Mesenchymal stem cell (in vitro differentiated cells and primary cell): Measurements from ENCODE around the gene IGFBP5.
A peak's percentile ranks its signal among the peaks of the same experiment; 100 is the strongest.

Experiments
- DNase-seq: peaks from one replicate; pipeline ENCODE4 v3.0.0-alpha.2; 2013
- H2AFZ ChIP-seq: one replicate; pipeline ENCODE4 v1.6.1; 2013; ENCODE audit warnings: low read depth, mild to moderate bottlenecking, control low read depth, inconsistent platforms, low read length, moderate library complexity
- H2AK5ac ChIP-seq: 2 replicates; pipeline ENCODE4 v1.6.1; 2013; ENCODE audit warnings: low read length, moderate library complexity, mild to moderate bottlenecking, inconsistent platforms; ENCODE audit not compliant: severe bottlenecking
- H2BK120ac ChIP-seq: one replicate; pipeline ENCODE4 v1.6.1; 2013; ENCODE audit warnings: low read depth, mild to moderate bottlenecking, inconsistent platforms, low read length, moderate library complexity
- H2BK12ac ChIP-seq, 2 experiments: one replicate each; pipeline ENCODE4 v1.6.1; 2013; ENCODE audit warnings: inconsistent platforms in 2 of 2, low read length in 2 of 2, mild to moderate bottlenecking in 2 of 2, moderate library complexity in 2 of 2, control low read depth in 1 of 2
- H2BK15ac ChIP-seq: one replicate; pipeline ENCODE4 v1.6.1; 2013; ENCODE audit warnings: mild to moderate bottlenecking, low read depth, inconsistent platforms; ENCODE audit not compliant: poor library complexity, severe bottlenecking
- H2BK5ac ChIP-seq: 2 replicates; pipeline ENCODE4 v1.6.1; 2013; ENCODE audit warnings: low read depth, mild to moderate bottlenecking, low read length, control low read depth, inconsistent platforms; ENCODE audit not compliant: poor library complexity, severe bottlenecking
- H3K14ac ChIP-seq, 2 experiments: one replicate each; pipeline ENCODE4 v1.6.1; 2013; ENCODE audit warnings: inconsistent platforms in 2 of 2, low read length in 2 of 2, control low read depth in 1 of 2, mild to moderate bottlenecking in 1 of 2, moderate library complexity in 1 of 2
- H3K18ac ChIP-seq, 2 experiments: one replicate each; pipeline ENCODE4 v1.6.1; 2013; ENCODE audit warnings: inconsistent platforms in 2 of 2, low read length in 2 of 2, control low read depth in 1 of 2, low read depth in 1 of 2, mild to moderate bottlenecking in 1 of 2
- H3K23ac ChIP-seq, 2 experiments: one replicate each; pipeline ENCODE4 v1.6.1; 2013; ENCODE audit warnings: inconsistent platforms in 2 of 2, low read length in 2 of 2, mild to moderate bottlenecking in 2 of 2, moderate library complexity in 2 of 2, control low read depth in 1 of 2
- H3K27ac ChIP-seq: 2 replicates; pipeline ENCODE4 v1.5.1; 2013; ENCODE audit warnings: mild to moderate bottlenecking, moderate library complexity, low read length, control low read depth, inconsistent platforms; ENCODE audit not compliant: poor library complexity, severe bottlenecking
- H3K27me3 ChIP-seq, 2 experiments: 2 replicates each; pipeline versions ENCODE4 v1.6.1 to v1.7.0; 2013; ENCODE audit warnings: low read length in 2 of 2, mild to moderate bottlenecking in 2 of 2, moderate library complexity in 2 of 2, control low read depth in 1 of 2, inconsistent platforms in 1 of 2; ENCODE audit not compliant: control insufficient read depth in 1 of 2, insufficient read depth in 1 of 2
- H3K36me3 ChIP-seq, 2 experiments: 2 replicates each; pipeline versions ENCODE4 v1.6.1 to v1.7.0; 2013; ENCODE audit warnings: low read length in 2 of 2, control low read depth in 1 of 2, inconsistent platforms in 1 of 2, low read depth in 1 of 2, mild to moderate bottlenecking in 1 of 2; ENCODE audit not compliant: insufficient read depth in 2 of 2, control insufficient read depth in 1 of 2
- H3K4ac ChIP-seq, 2 experiments: one replicate each; pipeline ENCODE4 v1.6.1; 2013; ENCODE audit warnings: inconsistent platforms in 2 of 2, low read length in 2 of 2, mild to moderate bottlenecking in 2 of 2, moderate library complexity in 2 of 2, control low read depth in 1 of 2, low read depth in 1 of 2
- H3K4me1 ChIP-seq: 2 replicates; pipeline ENCODE4 v1.6.1; 2013; ENCODE audit warnings: low read depth, low read length, control low read depth; ENCODE audit not compliant: control insufficient read depth, insufficient read depth
- H3K4me2 ChIP-seq: 2 replicates; pipeline ENCODE4 v1.6.1; 2013; ENCODE audit warnings: low read length, mild to moderate bottlenecking, inconsistent platforms; ENCODE audit not compliant: poor library complexity, severe bottlenecking
- H3K4me3 ChIP-seq, 2 experiments: 2 replicates each; pipeline versions ENCODE4 v1.5.1 to v1.7.0; 2013; ENCODE audit warnings: low read length in 2 of 2, mild to moderate bottlenecking in 2 of 2, control low read depth in 1 of 2, low read depth in 1 of 2; ENCODE audit not compliant: insufficient read depth in 1 of 2
- H3K79me1 ChIP-seq: replicated peaks from 2 replicates; pipeline ENCODE4 v1.6.1; 2013; ENCODE audit warnings: mild to moderate bottlenecking, control low read depth, low read length, inconsistent platforms; ENCODE audit not compliant: poor library complexity, severe bottlenecking
- H3K9ac ChIP-seq: 2 replicates; pipeline ENCODE4 v1.7.0; 2013; ENCODE audit warnings: mild to moderate bottlenecking, low read length, moderate library complexity
- H3K9me3 ChIP-seq: 2 replicates; pipeline ENCODE4 v1.7.0; 2013; ENCODE audit warnings: mild to moderate bottlenecking, low read length; ENCODE audit not compliant: control insufficient read depth
- H4K8ac ChIP-seq: one replicate; pipeline ENCODE4 v1.6.1; 2013; ENCODE audit warnings: inconsistent platforms, mild to moderate bottlenecking, low read length, moderate library complexity
- H4K91ac ChIP-seq: one replicate; pipeline ENCODE4 v1.6.1; 2013; ENCODE audit warnings: mild to moderate bottlenecking, low read length, inconsistent platforms
- WGBS: methylation state at CpG from one replicate; pipeline ENCODE4 v1.1.7; 2013; ENCODE audit warnings: mixed read lengths; 5-methylcytosine and 5-hydroxymethylcytosine counted together

IGFBP5 gene

DNA sequence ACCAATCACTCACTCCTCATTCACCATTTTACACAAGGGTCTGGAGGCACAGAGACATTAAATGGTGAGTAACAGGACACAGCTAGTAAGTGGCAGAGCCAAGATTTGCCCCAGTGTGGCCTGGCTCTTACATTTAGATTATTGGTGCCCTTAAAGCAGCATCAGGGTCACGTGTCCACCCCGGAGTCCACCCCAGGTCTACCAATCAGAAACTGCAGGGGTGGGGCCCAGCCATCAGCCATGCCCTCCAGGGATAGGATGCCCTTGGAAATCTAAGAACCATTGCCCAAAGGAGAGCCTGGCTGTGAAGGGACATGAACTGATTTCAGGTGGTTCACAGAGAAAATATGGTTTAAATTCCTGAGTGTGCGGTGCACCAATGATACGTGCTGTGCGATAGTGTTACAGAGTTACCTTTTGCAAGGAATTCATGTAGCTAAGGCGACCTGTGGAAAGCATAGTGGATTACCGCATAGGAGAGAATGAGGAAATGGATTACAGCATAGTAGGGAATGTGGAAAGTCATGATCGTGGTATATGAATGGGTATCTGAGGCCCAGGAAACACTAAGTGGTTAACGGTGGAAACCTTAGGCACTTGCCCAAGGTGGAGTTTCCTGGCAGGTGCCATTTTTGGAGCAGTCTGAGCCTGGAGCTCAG is 17.8 kb downstream of the IGFBP5 start:
- no peak overlapping the region for H3K14ac ChIP-seq
- no peak overlapping the region for H2BK12ac ChIP-seq
- H2BK120ac ChIP-seq = no peak overlapping the region
- H2BK5ac ChIP-seq = no peak overlapping the region
- no peak overlapping the region for H3K18ac ChIP-seq
- no peak overlapping the region for H4K8ac ChIP-seq
- H2AK5ac ChIP-seq = no peak overlapping the region
- H3K4me1 ChIP-seq = peaks cover 4% of the 10 kb centered on the region
- H3K23ac ChIP-seq = no peak overlapping the region
- H3K27me3 ChIP-seq = no peaks in the 10 kb centered on the region
- no peak overlapping the region for H4K91ac ChIP-seq
- DNase-seq = no peak
- H3K4ac ChIP-seq = no peak overlapping the region
- no peaks in the 10 kb centered on the region for H3K9me3 ChIP-seq
- H3K9ac ChIP-seq = peak overlapping the region; percentile 5
- 94% methylated on average over 9 of the region's 9 CpGs for WGBS
- no peak overlapping the region for H3K4me3 ChIP-seq
- no peak overlapping the region for H2AFZ ChIP-seq
- no peak overlapping the region for H3K4me2 ChIP-seq
- peaks cover 58 to 95% of the 10 kb centered on the region in 2 experiments for H3K36me3 ChIP-seq
- no peak overlapping the region for H3K27ac ChIP-seq
- no peak overlapping the region for H2BK15ac ChIP-seq
- H3K79me1 ChIP-seq = no peaks in the 10 kb centered on the region

DNA sequence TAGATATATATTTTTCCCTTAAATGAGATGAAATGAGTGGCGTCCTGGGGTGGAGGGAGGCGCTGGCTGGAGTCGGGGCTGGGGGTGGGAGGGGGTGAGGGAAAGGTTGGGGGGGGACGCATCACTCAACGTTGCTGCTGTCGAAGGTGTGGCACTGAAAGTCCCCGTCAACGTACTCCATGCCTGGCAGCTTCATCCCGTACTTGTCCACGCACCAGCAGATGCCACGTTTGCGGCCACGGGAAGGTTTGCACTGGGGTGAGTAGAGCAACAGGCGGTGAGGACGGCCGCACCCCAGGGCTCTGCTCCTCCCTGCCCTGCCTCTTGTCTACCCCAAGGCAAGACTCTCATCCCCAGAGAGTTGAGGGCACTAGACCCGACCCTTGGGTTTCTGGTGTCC is 18.7 kb downstream of the IGFBP5 start:
- no peaks in the 10 kb centered on the region for H3K27me3 ChIP-seq
- peaks cover 2% of the 10 kb centered on the region for H3K4me1 ChIP-seq
- no peak overlapping the region for H2BK5ac ChIP-seq
- H2BK12ac ChIP-seq = no peak overlapping the region
- no peak for DNase-seq
- H3K18ac ChIP-seq = no peak overlapping the region
- H4K91ac ChIP-seq = no peak overlapping the region
- no peak overlapping the region for H3K9ac ChIP-seq
- H2BK15ac ChIP-seq = peak overlapping the region; percentile 55
- 93% methylated on average over 16 of the region's 17 CpGs for WGBS
- no peak overlapping the region for H2BK120ac ChIP-seq
- H2AFZ ChIP-seq = no peak overlapping the region
- H2AK5ac ChIP-seq = no peak overlapping the region
- no peaks in the 10 kb centered on the region for H3K9me3 ChIP-seq
- no peak overlapping the region for H3K4me2 ChIP-seq
- H3K4me3 ChIP-seq = no peak overlapping the region
- H4K8ac ChIP-seq = no peak overlapping the region
- H3K14ac ChIP-seq = no peak overlapping the region
- H3K36me3 ChIP-seq = peaks cover 58 to 89% of the 10 kb centered on the region in 2 experiments
- no peak overlapping the region for H3K27ac ChIP-seq
- no peak overlapping the region for H3K23ac ChIP-seq
- no peaks in the 10 kb centered on the region for H3K79me1 ChIP-seq
- H3K4ac ChIP-seq = no peak overlapping the region

GRCh38 chr2:216674376-216674775 is 21.0 kb downstream of the IGFBP5 start:
- no peaks in the 10 kb centered on the region for H3K27me3 ChIP-seq
- no peak overlapping the region for H2AFZ ChIP-seq
- DNase-seq = no peak
- no peak overlapping the region for H3K4ac ChIP-seq
- no peaks in the 10 kb centered on the region for H3K79me1 ChIP-seq
- H2BK120ac ChIP-seq = no peak overlapping the region
- no peak overlapping the region for H3K9ac ChIP-seq
- H3K4me3 ChIP-seq = no peak overlapping the region
- no peak overlapping the region for H2BK15ac ChIP-seq
- H3K9me3 ChIP-seq = no peaks in the 10 kb centered on the region
- H3K4me2 ChIP-seq = no peak overlapping the region
- H3K23ac ChIP-seq = no peak overlapping the region
- peaks cover 59 to 66% of the 10 kb centered on the region in 2 experiments for H3K36me3 ChIP-seq
- no peak overlapping the region for H3K14ac ChIP-seq
- H2AK5ac ChIP-seq = no peak overlapping the region
- H4K8ac ChIP-seq = no peak overlapping the region
- peaks cover 2% of the 10 kb centered on the region for H3K4me1 ChIP-seq
- H2BK12ac ChIP-seq = no peak overlapping the region
- H3K18ac ChIP-seq = no peak overlapping the region
- H4K91ac ChIP-seq = no peak overlapping the region
- 91% methylated on average over 9 of the region's 9 CpGs for WGBS
- H2BK5ac ChIP-seq = no peak overlapping the region
- H3K27ac ChIP-seq = no peak overlapping the region

GRCh38 chr2:216673609-216674008 is 21.7 kb downstream of the IGFBP5 start:
- Histone ChIP-seq H4K91ac (no peak overlapping the region), H3K14ac (no peak overlapping the region), H2BK120ac (no peak overlapping the region), H2BK12ac (no peak overlapping the region), H3K27me3 (peaks cover 0 to 4% of the 10 kb centered on the region in 2 experiments), H3K4me2 (no peak overlapping the region), H2BK15ac (no peak overlapping the region), H3K4me3 (no peak overlapping the region), H3K79me1 (no peaks in the 10 kb centered on the region), H3K23ac (no peak overlapping the region), H2AFZ (no peak overlapping the region), H3K9me3 (no peaks in the 10 kb centered on the region), H3K18ac (no peak overlapping the region), H3K36me3 (peaks cover 51 to 59% of the 10 kb centered on the region in 2 experiments), H3K4ac (no peak overlapping the region), H2BK5ac (no peak overlapping the region), H2AK5ac (no peak overlapping the region), H3K4me1 (no peaks in the 10 kb centered on the region), H4K8ac (no peak overlapping the region), H3K27ac (no peak overlapping the region), H3K9ac (no peak overlapping the region)
- DNase-seq = no peak
- 96% methylated on average over 9 of the region's 9 CpGs for WGBS
